Activated T-cell treated with anti-CD3 and anti-CD28 coated beads, Interleukin-2, amount 50 U/mL, for 48 hours (primary cell): ENCODE results near the gene TXLNG.

Experiments
- DNase-seq, 2 experiments: peaks; one replicate each; pipeline ENCODE4 v3.0.0-alpha.2; 2020

Gene TXLNG

GRCh38 chrX:16874458-16875095 is 88.3 kb downstream of the TXLNG start:
- DNase-seq, result no peak

GRCh38 chrX:16876696-16877095 is 90.4 kb downstream of the TXLNG start:
- no peak for DNase-seq

- DNase-seq, result no peak
Measured at GRCh38 chrX:16882169-16882568, 95.9 kb downstream of the TXLNG start.

- DNase-seq, result peak; percentile 81 to 84
Measured at GRCh38 chrX:16882702-16883486, 96.6 kb downstream of the TXLNG start.

GRCh38 chrX:16883487-16883804 is 97.2 kb downstream of the TXLNG start:
- DNase-seq, result no peak

GRCh38 chrX:16885628-16886027 is 99.4 kb downstream of the TXLNG start:
- DNase-seq, result no peak

GRCh38 chrX:16892504-16893362 is 106.5 kb downstream of the TXLNG start:
- DNase-seq, result peak; percentile 71 to 73
